ENCODE results near the gene IRF8. TPM values are rescaled to one million over a fixed set of nuclear protein-coding genes. Genes with fewer than 3 reads are reported as not detected.

Gene IRF8
- polyA plus RNA-seq, 1 of the 3 experiments (the other 2 are of a cell fraction), result not detected

DNA sequence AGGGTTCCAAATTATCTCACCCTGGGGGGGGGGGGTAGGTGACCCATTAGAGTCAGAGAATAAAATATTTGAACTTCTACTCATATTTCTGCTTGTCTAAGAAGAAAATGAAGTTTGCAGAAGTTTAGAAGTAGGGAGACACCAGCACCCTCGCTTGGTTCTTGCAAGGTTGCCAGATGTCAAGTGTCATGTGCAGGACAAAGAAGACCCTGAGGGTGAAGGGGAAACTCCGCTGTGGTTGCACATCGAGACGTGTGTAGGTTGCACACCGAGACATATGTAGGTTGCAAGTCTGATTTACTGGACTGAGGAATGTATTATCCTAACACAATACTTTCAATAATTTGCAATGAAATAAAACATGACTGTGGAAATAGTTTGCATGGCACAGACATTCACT, 42.4 kb upstream of the IRF8 start:
- POLR2A ChIA-PET, result no interaction called here
- Histone ChIP-seq H3K4me1 (ENCODE audit: control insufficient read depth in 1 of 2, insufficient read depth in 2 of 2, low read depth in 1 of 2, low read length in 1 of 2) (no peaks in the 10 kb centered on the region), H4K20me1 (ENCODE audit: insufficient read depth) (no peaks in the 10 kb centered on the region), H3K9me3 (no peaks in the 10 kb centered on the region), H3K9me2 (no peaks in the 10 kb centered on the region), H3K27me3 (ENCODE audit: insufficient read depth) (peaks cover 70% of the 10 kb centered on the region), H3K79me2 (ENCODE audit: insufficient read depth) (no peaks in the 10 kb centered on the region), H3K4me2 (no peak overlapping the region), H2AFZ (ENCODE audit: low read depth) (no peak overlapping the region), H3K4me3 (ENCODE audit: low read depth in 2 of 2, low read length in 1 of 2) (no peak overlapping the region), H3K9ac (no peak overlapping the region), H3K27ac (ENCODE audit: low read depth in 2 of 2, low read length in 1 of 2) (no peak overlapping the region), H3K36me3 (replicated peaks in 1 of 2; ENCODE audit: control insufficient read depth in 1 of 2, insufficient read depth in 2 of 2, low read length in 1 of 2) (no peaks in the 10 kb centered on the region), H3F3A (replicated peaks; ENCODE audit: insufficient read depth) (no peaks in the 10 kb centered on the region)
- CTCF ChIA-PET, result no interaction called here
- no peak for DNase-seq
- no peak for TF ChIP-seq EP300 (IDR thresholded peaks at IDR 0.05; ENCODE audit: borderline replicate concordance in 1 of 2, low read depth in 1 of 2, low read length in 1 of 2)
- no peak for TF ChIP-seq CHD2 (IDR thresholded peaks at IDR 0.05; ENCODE audit: low read length, partially characterized antibody)
- TF ChIP-seq RAD21 (IDR thresholded peaks at IDR 0.05; ENCODE audit: low read length), result no peak
- no peak for TF ChIP-seq TEAD4 (IDR thresholded peaks at IDR 0.05; ENCODE audit: borderline replicate concordance, insufficient read depth)
- TF ChIP-seq, protein P1, sequence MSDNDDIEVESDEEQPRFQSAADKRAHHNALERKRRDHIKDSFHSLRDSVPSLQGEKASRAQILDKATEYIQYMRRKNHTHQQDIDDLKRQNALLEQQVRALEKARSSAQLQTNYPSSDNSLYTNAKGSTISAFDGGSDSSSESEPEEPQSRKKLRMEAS (IDR thresholded peaks at IDR 0.05; ENCODE audit: low read depth), result no peak
- TF ChIP-seq, protein P2, sequence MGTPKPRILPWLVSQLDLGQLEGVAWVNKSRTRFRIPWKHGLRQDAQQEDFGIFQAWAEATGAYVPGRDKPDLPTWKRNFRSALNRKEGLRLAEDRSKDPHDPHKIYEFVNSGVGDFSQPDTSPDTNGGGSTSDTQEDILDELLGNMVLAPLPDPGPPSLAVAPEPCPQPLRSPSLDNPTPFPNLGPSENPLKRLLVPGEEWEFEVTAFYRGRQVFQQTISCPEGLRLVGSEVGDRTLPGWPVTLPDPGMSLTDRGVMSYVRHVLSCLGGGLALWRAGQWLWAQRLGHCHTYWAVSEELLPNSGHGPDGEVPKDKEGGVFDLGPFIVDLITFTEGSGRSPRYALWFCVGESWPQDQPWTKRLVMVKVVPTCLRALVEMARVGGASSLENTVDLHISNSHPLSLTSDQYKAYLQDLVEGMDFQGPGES (IDR thresholded peaks at IDR 0.05; ENCODE audit: low read depth, low read length), result no peak
- TF ChIP-seq USF1 (IDR thresholded peaks at IDR 0.05; ENCODE audit: borderline replicate concordance, low read depth), result no peak
- no peak for TF ChIP-seq NRF1 (IDR thresholded peaks at IDR 0.05; ENCODE audit: low read depth, low read length)
- no peak for TF ChIP-seq MXI1 (IDR thresholded peaks at IDR 0.05; ENCODE audit: low read depth, low read length)
- no peak for TF ChIP-seq RCOR1 (IDR thresholded peaks at IDR 0.05; ENCODE audit: low read length)
- TF ChIP-seq TAF1 (IDR thresholded peaks at IDR 0.05; ENCODE audit: borderline replicate concordance, low read depth, low read length), result no peak
- TF ChIP-seq GATA2 (CRISPR knock-in tag; IDR thresholded peaks at IDR 0.05), result no peak
- no peak for TF ChIP-seq RXRA (IDR thresholded peaks at IDR 0.05; ENCODE audit: borderline replicate concordance, low read depth)
- WGBS (ENCODE audit: low lambda C conversion rate), result 10% methylated on average over 5 of the region's 5 CpGs

GRCh38 chr16:85857406-85857805, 41.6 kb upstream of the IRF8 start:
- Histone ChIP-seq H3K27me3 (ENCODE audit: insufficient read depth) (peaks cover 63% of the 10 kb centered on the region), H3K79me2 (ENCODE audit: insufficient read depth) (no peaks in the 10 kb centered on the region), H3K36me3 (replicated peaks in 1 of 2; ENCODE audit: control insufficient read depth in 1 of 2, insufficient read depth in 2 of 2, low read length in 1 of 2) (no peaks in the 10 kb centered on the region), H4K20me1 (ENCODE audit: insufficient read depth) (no peaks in the 10 kb centered on the region), H3K4me2 (no peak overlapping the region), H2AFZ (ENCODE audit: low read depth) (no peak overlapping the region), H3K9ac (no peak overlapping the region), H3K4me3 (ENCODE audit: low read depth in 2 of 2, low read length in 1 of 2) (no peak overlapping the region), H3F3A (replicated peaks; ENCODE audit: insufficient read depth) (no peaks in the 10 kb centered on the region), H3K4me1 (ENCODE audit: control insufficient read depth in 1 of 2, insufficient read depth in 2 of 2, low read depth in 1 of 2, low read length in 1 of 2) (no peaks in the 10 kb centered on the region), H3K9me2 (no peaks in the 10 kb centered on the region), H3K27ac (ENCODE audit: low read depth in 2 of 2, low read length in 1 of 2) (no peak overlapping the region), H3K9me3 (no peaks in the 10 kb centered on the region)
- POLR2A ChIA-PET, result no interaction called here
- WGBS (ENCODE audit: low lambda C conversion rate), result 6% methylated on average over 4 of the region's 7 CpGs
- DNase-seq, result no peak
- CTCF ChIA-PET, result no interaction called here
- no peak for TF ChIP-seq NFIC (IDR thresholded peaks at IDR 0.05; ENCODE audit: borderline replicate concordance)
- TF ChIP-seq RFX5 (IDR thresholded peaks at IDR 0.05; ENCODE audit: low read length), result no peak
- TF ChIP-seq POLR2AphosphoS5 (IDR thresholded peaks at IDR 0.05; ENCODE audit: low read depth, low read length), result no peak
- TF ChIP-seq, protein P3, sequence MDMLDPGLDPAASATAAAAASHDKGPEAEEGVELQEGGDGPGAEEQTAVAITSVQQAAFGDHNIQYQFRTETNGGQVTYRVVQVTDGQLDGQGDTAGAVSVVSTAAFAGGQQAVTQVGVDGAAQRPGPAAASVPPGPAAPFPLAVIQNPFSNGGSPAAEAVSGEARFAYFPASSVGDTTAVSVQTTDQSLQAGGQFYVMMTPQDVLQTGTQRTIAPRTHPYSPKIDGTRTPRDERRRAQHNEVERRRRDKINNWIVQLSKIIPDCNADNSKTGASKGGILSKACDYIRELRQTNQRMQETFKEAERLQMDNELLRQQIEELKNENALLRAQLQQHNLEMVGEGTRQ (IDR thresholded peaks at IDR 0.05; ENCODE audit: borderline replicate concordance, low read depth, low read length), result no peak
- TF ChIP-seq NRF1 (IDR thresholded peaks at IDR 0.05; ENCODE audit: low read depth, low read length), result no peak
- TF ChIP-seq USF1 (IDR thresholded peaks at IDR 0.05; ENCODE audit: borderline replicate concordance, low read depth), result no peak
- no peak for TF ChIP-seq MEF2A (IDR thresholded peaks at IDR 0.05; ENCODE audit: borderline replicate concordance, low read depth)
- no peak for TF ChIP-seq RXRA (IDR thresholded peaks at IDR 0.05; ENCODE audit: borderline replicate concordance, low read depth)
- no peak for TF ChIP-seq SIN3A (IDR thresholded peaks at IDR 0.05; ENCODE audit: borderline replicate concordance, low read depth, low read length)
- no peak for TF ChIP-seq JUND (IDR thresholded peaks at IDR 0.05)
- no peak for TF ChIP-seq EP300 (IDR thresholded peaks at IDR 0.05; ENCODE audit: borderline replicate concordance in 1 of 2, low read depth in 1 of 2, low read length in 1 of 2)
- no peak for TF ChIP-seq PBX3 (IDR thresholded peaks at IDR 0.05)
- TF ChIP-seq FOXJ3 (CRISPR knock-in tag; IDR thresholded peaks at IDR 0.05), result no peak

Data from SK-N-SH (cell line).